HG03060 (cell line): Measurements from ENCODE around the gene AGPAT1.
"Not testable (repeated sequence)": the region's sequence is repeated elsewhere in the genome, so short reads cannot be mapped to it uniquely, and the experiment has no call there.

ENCODE experiments used
- ATAC-seq: cut with Tn5 transposase; IDR thresholded peaks from one replicate; pipeline ENCODE4 v1.9.1; 2021; ENCODE audit warnings: low read depth, moderate number of reproducible peaks; ENCODE audit not compliant: unreplicated experiment

AGPAT1 gene

GRCh38 chr6:32151181-32151862 is 24.6 kb downstream of the AGPAT1 start:
- no peak for ATAC-seq

GRCh38 chr6:32149932-32150870 is 25.7 kb downstream of the AGPAT1 start:
- no peak for ATAC-seq

GRCh38 chr6:32149092-32149755 is 26.7 kb downstream of the AGPAT1 start:
- ATAC-seq = no peak

GRCh38 chr6:32148289-32149091 is 27.4 kb downstream of the AGPAT1 start:
- ATAC-seq = no peak

- no peak for ATAC-seq
Observed at GRCh38 chr6:32147401-32148132, 28.3 kb downstream of the AGPAT1 start.

GRCh38 chr6:32146687-32147086 is 29.2 kb downstream of the AGPAT1 start:
- no peak for ATAC-seq

- ATAC-seq = no peak
Observed at GRCh38 chr6:32146287-32146686, 29.6 kb downstream of the AGPAT1 start.

GRCh38 chr6:32144238-32144637 is 31.6 kb downstream of the AGPAT1 start:
- ATAC-seq = not testable (repeated sequence)

- no peak for ATAC-seq
Observed at GRCh38 chr6:32140420-32141046, 35.4 kb downstream of the AGPAT1 start.

GRCh38 chr6:32139590-32139989 is 36.3 kb downstream of the AGPAT1 start:
- ATAC-seq = no peak

GRCh38 chr6:32137454-32137853 is 38.4 kb downstream of the AGPAT1 start:
- no peak for ATAC-seq

- ATAC-seq = no peak
Observed at GRCh38 chr6:32133786-32134185, 42.1 kb downstream of the AGPAT1 start.

GRCh38 chr6:32132110-32132509 is 43.8 kb downstream of the AGPAT1 start:
- ATAC-seq = no peak

- ATAC-seq = no peak
Observed at GRCh38 chr6:32131439-32131948, 44.4 kb downstream of the AGPAT1 start.

GRCh38 chr6:32129297-32130088 is 46.4 kb downstream of the AGPAT1 start:
- ATAC-seq = no peak

- no peak for ATAC-seq
Observed at GRCh38 chr6:32128751-32129296, 47.1 kb downstream of the AGPAT1 start.

- peak; percentile 90 for ATAC-seq
Observed at GRCh38 chr6:32127717-32128592, 47.9 kb downstream of the AGPAT1 start, which contains the start of gene ATF6B. Gene ATF6B, minus strand, starts transcription at chr6:32128246. Its CDS starts 39 bp downstream, at chr6:32128207.
